ENCODE results near the gene IQCM. TPM values are rescaled to one million over a fixed set of nuclear protein-coding genes. Genes with fewer than 3 reads are reported as not detected.

The IQCM gene
- polyA plus RNA-seq, 1 of the 3 experiments (the other 2 are of a cell fraction): not detected

GRCh38 chr4:149838036-149838435 is 22.4 kb upstream of the IQCM start:
- no peak overlapping the region for H3K4me2 ChIP-seq
- H3K9ac ChIP-seq: no peak overlapping the region
- no peak overlapping the region for H3K27ac ChIP-seq (ENCODE audit: low read depth in 2 of 2, low read length in 1 of 2)
- no peaks in the 10 kb centered on the region for H3K79me2 ChIP-seq (ENCODE audit: insufficient read depth)
- ChIA-PET CTCF (no interaction called here), POLR2A (no interaction called here)
- H2AFZ ChIP-seq (ENCODE audit: low read depth): no peak overlapping the region
- TF ChIP-seq PBX3 (IDR thresholded peaks at IDR 0.05) (no peak), MXI1 (IDR thresholded peaks at IDR 0.05; ENCODE audit: low read depth, low read length) (no peak), MAX (IDR thresholded peaks at IDR 0.05; ENCODE audit: low read depth) (no peak), EZH2phosphoT487 (IDR thresholded peaks at IDR 0.05; ENCODE audit: borderline replicate concordance, low read depth) (no peak), CTCF (IDR thresholded peaks at IDR 0.05) (no peak), MEF2A (IDR thresholded peaks at IDR 0.05; ENCODE audit: borderline replicate concordance, low read depth) (no peak), REST (IDR thresholded peaks at IDR 0.05; ENCODE audit: low read depth, low read length) (no peak), GABPA (IDR thresholded peaks at IDR 0.05; ENCODE audit: low read depth) (no peak), TCF12 (IDR thresholded peaks at IDR 0.05) (no peak), NFIC (IDR thresholded peaks at IDR 0.05; ENCODE audit: borderline replicate concordance) (no peak), ELF1 (IDR thresholded peaks at IDR 0.05) (no peak), POLR2AphosphoS5 (IDR thresholded peaks at IDR 0.05; ENCODE audit: low read depth, low read length) (no peak), GATA2 (CRISPR knock-in tag; IDR thresholded peaks at IDR 0.05) (no peak), YY1 (IDR thresholded peaks at IDR 0.05; ENCODE audit: low read depth) (no peak), FOSL2 (IDR thresholded peaks at IDR 0.05; ENCODE audit: borderline replicate concordance, low read depth) (no peak), NRF1 (IDR thresholded peaks at IDR 0.05; ENCODE audit: low read depth, low read length) (no peak)
- no peaks in the 10 kb centered on the region for H3K9me3 ChIP-seq
- H3K9me2 ChIP-seq: no peaks in the 10 kb centered on the region
- no peaks in the 10 kb centered on the region for H3F3A ChIP-seq (replicated peaks; ENCODE audit: insufficient read depth)
- no peaks in the 10 kb centered on the region for H3K36me3 ChIP-seq (replicated peaks in 1 of 2; ENCODE audit: control insufficient read depth in 1 of 2, insufficient read depth in 2 of 2, low read length in 1 of 2)
- no peaks in the 10 kb centered on the region for H3K4me1 ChIP-seq (ENCODE audit: control insufficient read depth in 1 of 2, insufficient read depth in 2 of 2, low read depth in 1 of 2, low read length in 1 of 2)
- no peaks in the 10 kb centered on the region for H4K20me1 ChIP-seq (ENCODE audit: insufficient read depth)
- WGBS (ENCODE audit: low lambda C conversion rate): 0% methylated on average over 1 of the region's 1 CpG
- no peaks in the 10 kb centered on the region; the same call in 1 of the 2 replicates for H3K27me3 ChIP-seq (ENCODE audit: insufficient read depth)
- H3K4me3 ChIP-seq (ENCODE audit: low read depth in 2 of 2, low read length in 1 of 2): no peak overlapping the region
- DNase-seq: no peak

Measured in SK-N-SH (cell line).